HG03571 (cell line): Measurements from ENCODE around the gene PPP1CA.
A peak's percentile ranks its signal among the peaks of the same experiment; 100 is the strongest.

Experiments
- ATAC-seq: cut with Tn5 transposase; IDR thresholded peaks from one replicate; pipeline ENCODE4 v1.9.1; 2021; ENCODE audit not compliant: unreplicated experiment

Gene PPP1CA

GRCh38 chr11:67370351-67371076, 31.1 kb downstream of the PPP1CA start:
- no peak for ATAC-seq

DNA sequence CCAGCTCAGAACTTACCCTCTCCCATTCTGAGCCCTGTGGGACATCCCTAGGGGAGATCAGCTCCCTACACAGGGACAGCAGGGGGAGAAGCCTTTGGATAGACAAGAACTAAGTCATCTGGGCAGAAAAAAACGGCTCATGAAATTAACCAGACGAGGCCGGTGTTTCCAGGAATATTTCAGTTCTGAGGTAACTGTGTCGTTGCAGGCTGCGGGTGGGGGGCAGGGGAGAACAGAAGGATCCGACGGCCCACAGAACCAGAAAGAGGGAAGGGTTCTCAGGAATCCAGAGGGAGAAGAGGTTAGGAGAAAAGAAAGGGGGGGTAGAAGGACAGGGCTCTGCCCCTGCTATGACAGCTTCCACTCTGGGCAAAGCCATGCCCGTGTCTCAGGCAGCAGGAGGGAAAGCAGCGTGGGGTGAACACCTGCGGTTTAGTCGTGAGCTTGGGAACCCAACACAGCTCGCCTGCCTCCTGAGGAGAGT, 31.8 kb downstream of the PPP1CA start:
- no peak for ATAC-seq

- no peak for ATAC-seq
These were observed 32.4 kb downstream of the PPP1CA start for GRCh38 chr11:67369275-67369674.

DNA sequence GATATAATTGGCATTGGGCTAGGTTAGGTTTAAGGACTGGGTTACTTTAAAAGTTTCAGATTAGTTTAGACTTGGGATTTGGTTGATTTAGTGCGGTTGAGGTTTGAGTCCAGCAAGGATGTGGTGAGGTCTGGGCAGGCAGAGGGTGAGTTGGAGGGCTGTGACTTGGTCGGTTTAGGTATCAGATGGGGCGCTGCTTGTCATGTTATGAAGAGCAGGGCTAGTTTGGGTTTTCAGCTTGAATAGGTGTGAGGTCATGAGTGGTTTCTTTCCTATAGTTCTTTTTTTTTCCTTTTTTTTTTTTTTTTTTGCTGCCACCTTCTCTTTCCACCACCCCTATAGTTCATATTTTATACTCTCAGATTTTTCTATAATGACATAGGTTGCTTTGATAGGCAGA, 33.0 kb downstream of the PPP1CA start:
- ATAC-seq, result peak; percentile 42

- no peak for ATAC-seq
These were observed 33.9 kb downstream of the PPP1CA start for GRCh38 chr11:67367761-67368227.

GRCh38 chr11:67366961-67367760, 34.5 kb downstream of the PPP1CA start:
- ATAC-seq, result no peak

DNA sequence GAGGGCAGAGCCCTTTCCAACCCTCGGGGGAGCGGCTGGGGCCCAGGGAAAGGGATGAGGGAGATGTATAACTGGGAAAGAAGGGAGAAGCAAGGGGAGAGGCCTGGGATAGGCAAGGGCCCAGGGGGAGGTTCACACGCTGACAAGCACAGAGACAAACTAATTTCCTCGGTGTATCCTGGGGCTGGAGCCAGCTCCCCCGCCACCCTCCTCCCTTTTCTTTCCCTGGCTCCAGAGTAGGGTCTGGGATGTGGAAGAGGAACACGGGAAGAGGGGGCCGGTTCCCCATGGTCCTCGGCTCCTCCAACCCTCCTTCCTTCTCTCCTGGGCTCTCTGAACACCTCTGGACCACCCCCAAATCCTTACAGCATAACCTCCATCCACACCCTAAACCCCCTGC, 35.1 kb downstream of the PPP1CA start:
- ATAC-seq, result no peak

- ATAC-seq, result no peak
These were observed 35.8 kb downstream of the PPP1CA start for GRCh38 chr11:67365736-67366444.

GRCh38 chr11:67364783-67365722, 36.6 kb downstream of the PPP1CA start:
- no peak for ATAC-seq

DNA sequence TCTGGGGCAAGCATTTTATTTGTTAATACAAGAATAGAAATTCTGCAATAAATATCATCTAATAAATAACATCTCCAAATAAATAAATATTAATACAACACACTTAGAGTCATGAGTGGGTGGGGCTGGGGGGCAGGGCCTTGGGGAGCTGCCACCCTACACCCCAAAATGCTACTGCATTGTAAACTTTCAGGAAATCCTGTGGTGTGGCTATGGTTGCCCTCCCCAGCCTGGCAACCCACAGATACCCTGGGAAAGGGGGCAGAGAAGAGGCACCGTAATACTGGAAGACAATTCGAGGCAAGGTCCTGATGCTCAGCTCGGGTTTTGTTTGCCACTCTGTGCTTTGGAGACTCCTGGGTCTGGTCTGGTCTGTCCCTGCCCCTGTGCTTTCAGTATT, 37.5 kb downstream of the PPP1CA start:
- no peak for ATAC-seq

GRCh38 chr11:67357831-67358670, 43.6 kb downstream of the PPP1CA start:
- no peak for ATAC-seq

DNA sequence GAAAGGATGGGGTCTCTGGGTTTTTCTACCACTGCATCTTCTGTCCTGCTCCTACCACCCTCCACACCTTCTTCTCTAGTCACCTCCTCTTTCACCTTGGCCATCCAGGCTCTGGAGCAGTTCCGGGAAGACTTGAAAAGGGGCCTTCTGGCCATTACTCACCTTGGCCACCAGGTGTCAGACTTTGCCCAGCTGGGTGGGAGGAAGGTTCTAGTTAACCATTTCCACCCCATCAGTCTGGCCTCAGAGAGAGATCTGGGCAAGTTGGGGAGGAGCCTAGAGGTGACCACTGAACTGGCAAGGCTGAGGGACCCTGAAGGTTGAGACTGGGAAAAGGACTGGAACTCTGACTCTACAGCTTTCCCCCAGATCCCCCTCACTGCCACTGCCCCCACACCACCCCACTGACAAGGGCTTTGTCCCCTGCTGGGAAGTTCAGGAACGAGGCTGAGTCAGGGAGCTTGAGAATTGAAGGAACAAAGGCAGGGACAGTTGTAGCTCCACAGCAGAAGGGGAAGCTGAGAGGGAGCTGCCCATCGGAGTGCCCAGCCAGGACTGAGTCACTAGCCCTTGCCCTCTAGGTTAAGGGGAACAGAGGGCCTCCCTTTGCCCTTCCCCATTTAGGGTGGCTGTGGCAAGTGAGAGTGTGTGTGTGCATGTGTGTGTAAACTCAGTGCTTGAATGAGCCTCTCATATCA, 44.6 kb downstream of the PPP1CA start:
- ATAC-seq, result no peak

- no peak for ATAC-seq
These were observed 45.2 kb downstream of the PPP1CA start for GRCh38 chr11:67356387-67356863.

DNA sequence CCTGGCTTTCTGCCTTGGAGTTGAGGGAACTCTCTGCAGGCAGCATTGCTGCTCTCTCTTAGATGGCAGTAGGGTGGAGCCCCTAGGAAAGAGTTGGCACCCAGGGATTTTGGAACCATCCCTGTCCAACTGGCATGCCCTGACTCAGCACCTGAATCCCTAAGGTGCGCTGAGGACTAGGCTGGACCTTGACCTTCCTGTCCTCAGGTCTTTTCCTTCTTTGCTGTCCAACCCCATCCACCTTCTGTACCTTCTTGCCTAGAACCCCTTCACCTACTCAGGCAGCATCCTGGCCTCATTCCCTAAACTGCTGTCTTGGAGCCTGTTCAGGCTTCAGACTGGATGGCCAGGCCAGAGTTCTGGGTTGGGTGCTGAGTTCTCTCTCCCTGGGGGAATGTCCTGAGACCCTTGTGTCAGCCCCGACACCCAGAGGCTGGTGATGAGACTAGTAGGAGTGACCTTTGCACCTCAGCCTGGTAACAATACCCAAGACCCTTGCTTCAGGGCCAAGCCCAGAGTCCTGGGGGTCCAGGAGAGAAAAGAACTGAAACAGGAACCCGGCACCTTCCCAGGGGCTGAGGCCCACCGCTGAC, 45.8 kb downstream of the PPP1CA start:
- no peak for ATAC-seq

GRCh38 chr11:67355023-67355793, 46.5 kb downstream of the PPP1CA start:
- no peak for ATAC-seq

- ATAC-seq, result peak; percentile 1
These were observed 47.3 kb downstream of the PPP1CA start for GRCh38 chr11:67354075-67355022.
